HepG2 (cell line): ENCODE measurements around the gene COL4A2.

Experiments
- CTCF ChIP-seq: sonication (generic); formaldehyde crosslinking; IDR thresholded peaks from 2 replicates; pipeline ENCODE4 v1.5.0; 2020; ENCODE audit warnings: mild to moderate bottlenecking, missing genetic modification reagents, moderate library complexity
- ETS1 ChIP-seq: sonication (generic); formaldehyde crosslinking; IDR thresholded peaks from 2 replicates; pipeline ENCODE4 v1.4.0; 2020; ENCODE audit warnings: missing genetic modification reagents
- GATA4 ChIP-seq: sonication (generic); IDR thresholded peaks from 2 replicates; pipeline ENCODE4 v1.6.1; 2016; ENCODE audit warnings: antibody characterized with exemption, low read depth, borderline replicate concordance
- HNF1B ChIP-seq: sonication (generic); formaldehyde crosslinking; IDR thresholded peaks from 2 replicates; pipeline ENCODE4 v1.5.1; 2020; ENCODE audit warnings: mild to moderate bottlenecking, moderate library complexity, missing genetic modification reagents
- HNRNPK ChIP-seq: fragments of 200-400 bp; formaldehyde crosslinking; IDR thresholded peaks from 2 replicates; pipeline ENCODE4 v1.6.1; 2018; ENCODE audit warnings: low read length, low read depth, moderate library complexity, mild to moderate bottlenecking; ENCODE audit not compliant: poor library complexity, severe bottlenecking
- KLF13 ChIP-seq: sonication (generic); formaldehyde crosslinking; IDR thresholded peaks from 2 replicates; pipeline ENCODE4 v1.4.0; 2020; ENCODE audit warnings: mild to moderate bottlenecking, missing genetic modification reagents
- MTA1 ChIP-seq: sonication (generic); formaldehyde crosslinking; IDR thresholded peaks from 2 replicates; pipeline ENCODE4 v1.4.0; 2020; ENCODE audit warnings: missing genetic modification reagents, mild to moderate bottlenecking, borderline replicate concordance
- MYC ChIP-seq: sonication (generic); formaldehyde crosslinking; IDR thresholded peaks from 2 replicates; pipeline ENCODE4 v1.9.0; 2021; ENCODE audit warnings: missing genetic modification reagents, borderline replicate concordance
- PAWR ChIP-seq: sonication (generic); formaldehyde crosslinking; IDR thresholded peaks from 2 replicates; pipeline ENCODE4 v1.4.0; 2020; ENCODE audit warnings: missing genetic modification reagents, mild to moderate bottlenecking, borderline replicate concordance
- RBFOX2 ChIP-seq: fragments of 200-400 bp; formaldehyde crosslinking; IDR thresholded peaks from 2 replicates; pipeline ENCODE4 v1.6.1; 2017; ENCODE audit warnings: low read depth, mild to moderate bottlenecking, low read length
- ZNF605 ChIP-seq: sonication (generic); formaldehyde crosslinking; IDR thresholded peaks from 2 replicates; pipeline ENCODE4 v1.8.0; 2022; ENCODE audit warnings: mild to moderate bottlenecking, missing genetic modification reagents

GRCh38 chr13:110322126-110322827 lies 15.2 kb downstream of the COL4A2 start:
- TF ChIP-seq HNRNPK = no peak
- no peak for TF ChIP-seq ETS1 (CRISPR knock-in tag)
- TF ChIP-seq CTCF (CRISPR knock-in tag) = no peak
- no peak for TF ChIP-seq ZNF605 (CRISPR knock-in tag)
- no peak for TF ChIP-seq KLF13
- no peak for TF ChIP-seq MTA1 (CRISPR knock-in tag)
- no peak for TF ChIP-seq RBFOX2
- no peak for TF ChIP-seq PAWR (CRISPR knock-in tag)
- no peak for TF ChIP-seq HNF1B (CRISPR knock-in tag)
- no peak for TF ChIP-seq MYC (CRISPR knock-in tag)
- no peak for TF ChIP-seq GATA4
